Sigmoid colon (tissue), 7 donors: ENCODE measurements around the gene MORN1. TPM values are rescaled to one million over a fixed set of nuclear protein-coding genes. Genes with fewer than 3 reads are reported as not detected.

ENCODE experiments used
- DNase-seq: peaks from one replicate; pipeline ENCODE4 v3.0.0-alpha.2; 2019
- H3K27ac ChIP-seq, 4 donors: fragments of 200-600 bp; sonication (generic); one replicate each; pipeline ENCODE4 v1.5.1; 2016 to 2019; ENCODE audit warnings: mild to moderate bottlenecking in 1 of 4
- H3K27me3 ChIP-seq, 3 donors: fragments of 200-600 bp; sonication (generic); one replicate each; pipeline ENCODE4 v1.5.1; 2019; ENCODE audit warnings: mild to moderate bottlenecking in 1 of 3
- H3K36me3 ChIP-seq, 4 donors: fragments of 200-600 bp; sonication (generic); one replicate each; pipeline ENCODE4 v1.5.1; 2016 to 2019
- H3K4me1 ChIP-seq, 4 donors: fragments of 200-600 bp; sonication (generic); one replicate each; pipeline ENCODE4 v1.5.1; 2017 to 2019
- H3K4me3 ChIP-seq, 4 donors: fragments of 200-600 bp; sonication (generic); one replicate each; pipeline ENCODE4 v1.5.1; 2017 to 2019; ENCODE audit warnings: mild to moderate bottlenecking in 2 of 4, moderate library complexity in 1 of 4
- H3K9me3 ChIP-seq, 4 donors: fragments of 200-600 bp in 3 of 4; sonication (generic) in 3 of 4; one replicate each; pipeline versions ENCODE4 v1.5.1 to v1.6.1; 2013 to 2019
- CTCF ChIP-seq, 4 experiments: fragments of 450-650 bp in 3 of 4; fragments of 200-600 bp in 1 of 4; IDR thresholded peaks; one replicate each; pipeline ENCODE4 v1.5.1; 2016 to 2019; ENCODE audit warnings: antibody characterized with exemption in 4 of 4, mild to moderate bottlenecking in 3 of 4, moderate library complexity in 2 of 4
- EP300 ChIP-seq, 4 donors: sonication (generic); formaldehyde crosslinking; IDR thresholded peaks; one replicate each; pipeline ENCODE4 v1.6.1; 2017; ENCODE audit warnings: antibody characterized with exemption in 4 of 4
- POLR2A ChIP-seq, 2 donors: fragments of 450-650 bp; IDR thresholded peaks; one replicate each; pipeline ENCODE4 v1.6.1; 2016; ENCODE audit warnings: antibody characterized with exemption in 2 of 2, mild to moderate bottlenecking in 2 of 2, moderate library complexity in 2 of 2
- POLR2AphosphoS5 ChIP-seq, 4 donors: sonication (generic); formaldehyde crosslinking; IDR thresholded peaks; one replicate each; pipeline ENCODE4 v1.6.1; 2017; ENCODE audit warnings: antibody characterized with exemption in 4 of 4
- WGBS, 2 donors: extraction: QIAGEN DNeasy Blood & Tissue Kit; methylation state at CpG; one replicate each; pipeline ENCODE4 v1.1.7; 2013; 5-methylcytosine and 5-hydroxymethylcytosine counted together
- intact Hi-C: fragments of 100-400 bp; cut with DNase I; formaldehyde crosslinking; loops from one replicate; pipeline ENCODE4 v1.15.1; 2023
- polyA plus RNA-seq, 3 donors: library from polyadenylated mRNA; stranded (reverse); fragments of 200-250 nt; gene quantifications; one replicate each; pipeline ENCODE4 v1.2.3, GENCODE V29; 2013
- total RNA-seq, 4 donors: library from RNA; depleted of rRNA; stranded (reverse); fragments of >200 nt; gene quantifications; one replicate each; pipeline ENCODE4 v1.1.0, GENCODE V29; 2016
- donor health status: healthy with polysubstance abuse.
- donor health status: Bipolar disorder and iron deficiency.
- donor health status: healthy.

Gene MORN1
- total and polyA plus RNA-seq, 7 donors, result 2.4 to 9.1 (median 6.4) TPM

- DNase-seq, result peak; percentile 86
- Histone ChIP-seq H3K4me3 (peak overlapping the region; percentile 41 to 78 (median 68)), H3K27me3 (no peaks in the 10 kb centered on the region), H3K36me3 (peaks cover 0 to under 1% (median 0%) of the 10 kb centered on the region in 4 donors), H3K27ac (peak overlapping the region; percentile 91 to 96 (median 93)), H3K4me1 (peaks cover 0 to 85% (median 71%) of the 10 kb centered on the region in 4 donors), H3K9me3 (no peaks in the 10 kb centered on the region)
- TF ChIP-seq POLR2AphosphoS5 (IDR thresholded peaks at IDR 0.05), result peak in 2 of 4 donors; percentile 14 to 46
- TF ChIP-seq EP300 (IDR thresholded peaks at IDR 0.05), result no peak
- TF ChIP-seq POLR2A (IDR thresholded peaks at IDR 0.05), result no peak
- 15 to 16% methylated on average over 54 of the region's 54 CpGs for WGBS, 2 donors
- intact Hi-C loops, result loop anchor here (2.0 to 5.0 kb wide), 4 partner anchors 37 to 110 kb away; no protein-coding TSS in a partner anchor
These were observed 77.0 kb downstream of the MORN1 start for GRCh38 chr1:2314273-2314802.

- Histone ChIP-seq H3K27me3 (no peaks in the 10 kb centered on the region), H3K36me3 (peaks cover 0 to 6% (median 2%) of the 10 kb centered on the region in 4 donors), H3K4me1 (peaks cover 0 to 79% (median 69%) of the 10 kb centered on the region in 4 donors), H3K9me3 (no peaks in the 10 kb centered on the region), H3K4me3 (peak overlapping the region; percentile 41 to 78 (median 68)), H3K27ac (peak overlapping the region; percentile 91 to 96 (median 93))
- peak; percentile 70 for DNase-seq
- TF ChIP-seq CTCF (IDR thresholded peaks at IDR 0.05) (no peak), POLR2A (IDR thresholded peaks at IDR 0.05) (no peak), EP300 (IDR thresholded peaks at IDR 0.05) (no peak), POLR2AphosphoS5 (IDR thresholded peaks at IDR 0.05) (no peak)
- intact Hi-C loops, result loop anchor here (2.0 to 5.0 kb wide), 4 partner anchors 36 to 109 kb away; no protein-coding TSS in a partner anchor
- 68 to 69% methylated on average over 18 of the region's 18 CpGs for WGBS, 2 donors
These were observed 77.6 kb downstream of the MORN1 start for GRCh38 chr1:2313651-2314261.

- Histone ChIP-seq H3K4me3 (no peak overlapping the region), H3K27me3 (no peaks in the 10 kb centered on the region), H3K36me3 (peaks cover 0 to 17% (median 8%) of the 10 kb centered on the region in 4 donors), H3K4me1 (peaks cover 0 to 69% (median 64%) of the 10 kb centered on the region in 4 donors), H3K9me3 (no peaks in the 10 kb centered on the region), H3K27ac (peak overlapping the region; percentile 91 to 96 (median 93))
- WGBS, 2 donors, result 47 to 55% methylated on average over 24 of the region's 24 CpGs
- TF ChIP-seq EP300 (IDR thresholded peaks at IDR 0.05) (peak in 1 of 4 donors; percentile 24), POLR2AphosphoS5 (IDR thresholded peaks at IDR 0.05) (peak in 1 of 4 donors; percentile 44), POLR2A (IDR thresholded peaks at IDR 0.05) (no peak), CTCF (IDR thresholded peaks at IDR 0.05) (no peak)
- intact Hi-C loops, result loop anchor here (5.0 kb wide), 2 partner anchors 35 to 70 kb away; no protein-coding TSS in a partner anchor
- DNase-seq, result peak; percentile 81
These were observed 78.6 kb downstream of the MORN1 start for GRCh38 chr1:2312515-2313301.

- H3K9me3 ChIP-seq, result no peaks in the 10 kb centered on the region
- H3K27ac ChIP-seq, result peak overlapping the region; percentile 91 to 96 (median 93)
- WGBS, 2 donors, result 49 to 59% methylated on average over 10 of the region's 10 CpGs
- H3K36me3 ChIP-seq, result peaks cover 0 to 22% (median 13%) of the 10 kb centered on the region in 4 donors
- no peak for TF ChIP-seq CTCF (IDR thresholded peaks at IDR 0.05)
- no peak for TF ChIP-seq POLR2AphosphoS5 (IDR thresholded peaks at IDR 0.05)
- TF ChIP-seq EP300 (IDR thresholded peaks at IDR 0.05), result no peak
- no peak for TF ChIP-seq POLR2A (IDR thresholded peaks at IDR 0.05)
- no peaks in the 10 kb centered on the region for H3K27me3 ChIP-seq
- DNase-seq, result peak; percentile 76
- no peak overlapping the region for H3K4me3 ChIP-seq
- peaks cover 0 to 68% (median 63%) of the 10 kb centered on the region in 4 donors for H3K4me1 ChIP-seq
- intact Hi-C loops, result loop anchor here (5.0 kb wide), 2 partner anchors 35 to 70 kb away; no protein-coding TSS in a partner anchor
These were observed 79.2 kb downstream of the MORN1 start for GRCh38 chr1:2312160-2312514.
